ENCODE results near the gene PHACTR3.

Gene PHACTR3

DNA sequence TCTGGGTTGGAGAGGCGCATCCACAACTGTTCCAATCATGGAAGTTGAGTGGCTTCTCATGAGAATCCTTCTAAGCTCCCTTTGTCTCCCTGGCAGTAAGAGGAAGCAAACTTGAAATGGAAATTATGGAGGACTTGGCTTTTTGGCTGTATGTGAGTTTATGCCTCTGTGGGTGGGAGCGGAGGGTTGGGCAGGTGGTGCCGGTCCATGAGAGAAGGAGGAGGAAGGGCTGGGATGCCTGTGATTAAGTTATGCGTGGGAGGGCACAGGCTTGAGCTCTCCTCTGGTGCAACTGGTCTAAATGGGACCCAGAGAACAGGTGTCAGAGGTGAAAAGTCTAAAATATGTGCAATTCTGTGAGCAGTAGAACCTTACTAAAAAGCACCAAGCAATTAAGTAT is 2.2 kb downstream of the PHACTR3 start:
- no peak for DNase-seq (ENCODE audit: low read depth)
- in situ Hi-C loops (cut with HindIII; ENCODE audit: low sequenced_read_pairs): no loop called here
- TF ChIP-seq, protein P1, sequence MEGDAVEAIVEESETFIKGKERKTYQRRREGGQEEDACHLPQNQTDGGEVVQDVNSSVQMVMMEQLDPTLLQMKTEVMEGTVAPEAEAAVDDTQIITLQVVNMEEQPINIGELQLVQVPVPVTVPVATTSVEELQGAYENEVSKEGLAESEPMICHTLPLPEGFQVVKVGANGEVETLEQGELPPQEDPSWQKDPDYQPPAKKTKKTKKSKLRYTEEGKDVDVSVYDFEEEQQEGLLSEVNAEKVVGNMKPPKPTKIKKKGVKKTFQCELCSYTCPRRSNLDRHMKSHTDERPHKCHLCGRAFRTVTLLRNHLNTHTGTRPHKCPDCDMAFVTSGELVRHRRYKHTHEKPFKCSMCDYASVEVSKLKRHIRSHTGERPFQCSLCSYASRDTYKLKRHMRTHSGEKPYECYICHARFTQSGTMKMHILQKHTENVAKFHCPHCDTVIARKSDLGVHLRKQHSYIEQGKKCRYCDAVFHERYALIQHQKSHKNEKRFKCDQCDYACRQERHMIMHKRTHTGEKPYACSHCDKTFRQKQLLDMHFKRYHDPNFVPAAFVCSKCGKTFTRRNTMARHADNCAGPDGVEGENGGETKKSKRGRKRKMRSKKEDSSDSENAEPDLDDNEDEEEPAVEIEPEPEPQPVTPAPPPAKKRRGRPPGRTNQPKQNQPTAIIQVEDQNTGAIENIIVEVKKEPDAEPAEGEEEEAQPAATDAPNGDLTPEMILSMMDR (IDR thresholded peaks at IDR 0.05; ENCODE audit: low read depth, low read length, missing control alignments): no peak
- no peak overlapping the region for H3K4me3 ChIP-seq (ENCODE audit: low read depth, low read length)

DNA sequence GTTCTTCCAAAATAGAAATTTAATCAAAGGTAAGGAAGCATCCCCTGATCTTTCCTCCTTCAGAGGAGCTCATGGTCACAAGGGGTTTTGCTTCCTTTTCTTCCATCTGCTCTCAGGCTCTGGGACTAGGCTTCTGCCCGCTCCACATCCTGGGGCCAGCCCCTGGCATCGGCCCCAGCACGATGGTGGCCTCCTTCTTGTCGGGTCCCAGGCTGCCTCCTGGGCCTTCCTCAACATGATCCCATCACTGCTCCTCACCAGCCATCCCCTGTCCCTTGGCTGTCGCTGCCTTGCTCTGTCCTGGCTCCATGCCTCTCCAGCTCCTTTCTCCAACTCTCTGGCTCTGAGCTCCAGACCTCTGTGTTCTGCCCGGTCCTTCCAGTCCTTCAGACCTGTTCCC is 4.1 kb downstream of the PHACTR3 start:
- TF ChIP-seq, protein P1 (IDR thresholded peaks at IDR 0.05; ENCODE audit: low read depth, low read length, missing control alignments): no peak
- H3K4me3 ChIP-seq (ENCODE audit: low read depth, low read length): no peak overlapping the region
- DNase-seq (ENCODE audit: low read depth): no peak
- in situ Hi-C loops (cut with HindIII; ENCODE audit: low sequenced_read_pairs): no loop called here

DNA sequence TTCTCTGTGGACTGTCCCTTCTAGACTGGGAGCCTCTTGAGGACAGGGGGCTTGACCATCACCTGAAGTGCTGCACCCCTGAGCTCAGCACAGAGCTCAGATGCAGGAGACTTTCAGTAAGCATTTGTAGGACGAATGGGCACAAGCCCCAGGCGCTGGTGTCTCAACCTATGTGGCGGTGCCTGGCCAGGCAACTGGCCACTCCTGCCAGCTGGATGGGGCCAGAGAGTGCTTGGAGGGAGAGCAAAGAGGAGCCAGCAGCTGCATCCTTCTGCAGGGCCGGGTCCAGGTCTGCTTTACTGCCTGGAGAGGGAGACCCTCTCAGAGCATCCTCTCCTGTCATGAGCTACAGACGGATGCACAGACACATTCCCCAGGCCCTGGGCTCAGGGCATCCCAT is 4.5 kb downstream of the PHACTR3 start:
- no peak for DNase-seq (ENCODE audit: low read depth)
- in situ Hi-C loops (cut with HindIII; ENCODE audit: low sequenced_read_pairs): no loop called here
- TF ChIP-seq, protein P1 (IDR thresholded peaks at IDR 0.05; ENCODE audit: low read depth, low read length, missing control alignments): no peak
- no peak overlapping the region for H3K4me3 ChIP-seq (ENCODE audit: low read depth, low read length)

DNA sequence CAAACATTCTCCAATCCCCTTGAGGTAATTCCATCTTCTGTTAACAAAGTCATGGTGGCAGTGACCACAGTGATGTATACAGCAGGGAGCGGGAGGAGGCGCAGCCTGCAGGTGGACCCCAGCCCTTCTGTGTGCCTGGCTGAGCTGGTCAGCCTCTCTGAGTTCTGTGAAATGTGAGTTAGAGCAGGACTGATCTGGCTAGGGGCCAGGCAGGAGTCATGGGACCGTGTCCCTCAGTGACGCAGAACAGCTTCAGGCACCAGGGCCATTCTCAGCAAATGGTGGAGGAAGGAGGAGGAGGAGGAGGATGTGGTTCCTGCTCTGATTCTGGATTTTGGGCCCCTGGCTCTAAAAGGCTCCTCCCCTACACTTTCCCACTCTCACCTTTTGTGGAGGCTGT is 6.9 kb downstream of the PHACTR3 start:
- in situ Hi-C loops (cut with HindIII; ENCODE audit: low sequenced_read_pairs): no loop called here
- H3K4me3 ChIP-seq (ENCODE audit: low read depth, low read length): no peak overlapping the region
- TF ChIP-seq, protein P1 (IDR thresholded peaks at IDR 0.05; ENCODE audit: low read depth, low read length, missing control alignments): no peak
- DNase-seq (ENCODE audit: low read depth): no peak

DNA sequence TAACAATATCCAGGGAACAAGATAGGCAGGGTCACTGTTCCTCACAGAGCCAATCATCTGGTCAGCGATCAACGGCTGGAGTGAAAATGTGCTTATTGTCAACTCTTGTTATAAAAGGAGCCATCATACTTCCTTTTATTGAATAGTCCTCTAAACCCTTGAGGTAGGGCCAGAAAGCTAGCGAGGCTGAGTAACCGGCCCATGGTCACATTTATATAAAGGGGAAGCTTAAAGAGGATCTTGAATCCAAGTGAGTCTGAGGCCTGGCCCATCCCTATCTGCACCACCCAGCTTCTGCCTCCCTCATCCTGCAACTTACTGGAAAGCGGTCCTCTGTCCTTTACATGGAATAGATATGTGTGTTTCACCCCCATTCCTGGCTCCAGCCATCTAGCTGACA is 9.5 kb downstream of the PHACTR3 start:
- TF ChIP-seq, protein P1 (IDR thresholded peaks at IDR 0.05; ENCODE audit: low read depth, low read length, missing control alignments): no peak
- in situ Hi-C loops (cut with HindIII; ENCODE audit: low sequenced_read_pairs): no loop called here
- H3K4me3 ChIP-seq (ENCODE audit: low read depth, low read length): no peak overlapping the region
- DNase-seq (ENCODE audit: low read depth): no peak

DNA sequence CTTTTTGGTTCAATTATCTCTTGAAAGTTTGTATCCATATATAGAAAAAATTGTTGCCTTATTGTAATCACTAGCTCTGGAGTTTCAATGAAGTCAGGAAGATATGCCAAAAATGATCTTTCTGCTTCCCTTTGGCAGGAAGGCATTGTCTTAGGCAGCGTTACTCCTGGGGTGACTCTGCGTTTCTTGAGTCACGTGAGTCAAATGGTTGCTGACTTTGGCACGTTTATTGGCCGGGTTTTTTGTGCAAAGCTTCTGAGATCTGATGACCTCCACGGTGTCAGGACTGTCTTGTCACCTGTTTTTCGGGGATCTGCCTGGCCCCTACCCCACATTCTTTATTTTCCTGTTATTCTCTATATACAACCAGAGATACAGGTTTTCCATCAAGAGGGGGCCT is 10.4 kb downstream of the PHACTR3 start:
- DNase-seq (ENCODE audit: low read depth): no peak

More for the DNA sequence above, 10.4 kb downstream of the PHACTR3 start:
- TF ChIP-seq, protein P1 (IDR thresholded peaks at IDR 0.05; ENCODE audit: low read depth, low read length, missing control alignments): no peak
- in situ Hi-C loops (cut with HindIII; ENCODE audit: low sequenced_read_pairs): no loop called here
- H3K4me3 ChIP-seq (ENCODE audit: low read depth, low read length): no peak overlapping the region
